SK-N-SH (cell line): ENCODE measurements around the gene NUDT1. TPM values are rescaled to one million over a fixed set of nuclear protein-coding genes. Genes with fewer than 3 reads are reported as not detected.

Experiments used
- CTCF ChIA-PET: fragments of 300-600, 350-600 bp; formaldehyde crosslinking; extraction: SDS; loops from one replicate; lab custom pipeline; 2021; lab: Yijun Ruan, JAX
- POLR2A ChIA-PET: fragments of 350-600 bp; sonication (Branson Sonifier 250); formaldehyde crosslinking; extraction: SDS; loops from one replicate; lab custom pipeline; 2020; ENCODE audit warnings: antibody characterized with exemption, inconsistent platforms; lab: Yijun Ruan, JAX
- DNase-seq: peaks from one replicate; pipeline ENCODE4 v3.0.0; 2012
- H2AFZ ChIP-seq: fragments of 200-600 bp; sonication (generic); 2 replicates; pipeline ENCODE4 v1.8.1; 2016; ENCODE audit warnings: antibody characterized with exemption, mild to moderate bottlenecking, low read depth
- H3F3A ChIP-seq: fragments of 200-600 bp; sonication (generic); replicated peaks from 2 replicates; pipeline ENCODE3; 2016; ENCODE audit warnings: antibody characterized with exemption, mild to moderate bottlenecking; ENCODE audit not compliant: insufficient read depth
- H3K27ac ChIP-seq, 2 experiments: fragments of 200-500 bp in 1 of 2; fragments of 200-600 bp in 1 of 2; sonication (Bioruptor generic) in 1 of 2; sonication (generic), shearing (Covaris generic) in 1 of 2; 2 replicates each; pipeline versions ENCODE4 v1.5.1 to v1.6.1; 2014 to 2016; ENCODE audit warnings: low read depth in 2 of 2, inconsistent platforms in 1 of 2, low read length in 1 of 2, mild to moderate bottlenecking in 1 of 2, mixed read lengths in 1 of 2
- H3K27me3 ChIP-seq: fragments of 200-600 bp; sonication (generic), shearing (Covaris generic); 2 replicates; pipeline ENCODE4 v1.6.1; 2016; ENCODE audit warnings: mixed run types; ENCODE audit not compliant: insufficient read depth
- H3K36me3 ChIP-seq, 2 experiments: fragments of 200-500 bp in 1 of 2; fragments of 200-600 bp in 1 of 2; sonication (Bioruptor generic) in 1 of 2; sonication (generic) in 1 of 2; replicated peaks in 1 of 2; 2 replicates each; pipeline versions ENCODE3 to v1.5.1; 2014 to 2016; ENCODE audit warnings: low read length in 1 of 2, mild to moderate bottlenecking in 1 of 2; ENCODE audit not compliant: insufficient read depth in 2 of 2, control insufficient read depth in 1 of 2
- H3K4me1 ChIP-seq, 2 experiments: fragments of 200-500 bp in 1 of 2; fragments of 200-600 bp in 1 of 2; sonication (Bioruptor generic) in 1 of 2; sonication (generic), shearing (Covaris generic) in 1 of 2; 2 replicates each; pipeline versions ENCODE4 v1.5.1 to v1.6.1; 2014 to 2016; ENCODE audit warnings: low read depth in 1 of 2, low read length in 1 of 2, mixed run types in 1 of 2; ENCODE audit not compliant: insufficient read depth in 2 of 2, control insufficient read depth in 1 of 2
- H3K4me2 ChIP-seq: fragments of 200-600 bp; sonication (generic), shearing (Covaris generic); 2 replicates; pipeline ENCODE4 v1.6.1; 2017; ENCODE audit warnings: mixed run types
- H3K4me3 ChIP-seq, 2 experiments: fragments of 200-500 bp in 1 of 2; fragments of 200-600 bp in 1 of 2; sonication (Bioruptor generic) in 1 of 2; sonication (generic), shearing (Covaris generic) in 1 of 2; 2 replicates each; pipeline versions ENCODE4 v1.5.1 to v1.8.1; 2014 to 2016; ENCODE audit warnings: low read depth in 2 of 2, inconsistent platforms in 1 of 2, low read length in 1 of 2, mild to moderate bottlenecking in 1 of 2, mixed read lengths in 1 of 2, moderate library complexity in 1 of 2
- H3K79me2 ChIP-seq: fragments of 200-600 bp; sonication (generic); 2 replicates; pipeline ENCODE4 v1.8.1; 2017; ENCODE audit warnings: mild to moderate bottlenecking; ENCODE audit not compliant: insufficient read depth
- H3K9ac ChIP-seq: fragments of 200-600 bp; sonication (generic); 2 replicates; pipeline ENCODE4 v1.6.1; 2017; ENCODE audit warnings: mixed run types
- H3K9me2 ChIP-seq: fragments of 200-600 bp; sonication (generic); 2 replicates; pipeline ENCODE4 v1.6.1; 2017; ENCODE audit warnings: mixed run types
- H3K9me3 ChIP-seq: fragments of 200-600 bp; sonication (generic); 2 replicates; pipeline ENCODE4 v1.6.1; 2017; ENCODE audit warnings: mixed run types, mild to moderate bottlenecking, moderate library complexity
- H4K20me1 ChIP-seq: fragments of 200-600 bp; sonication (generic); 2 replicates; pipeline ENCODE4 v1.6.1; 2017; ENCODE audit warnings: mild to moderate bottlenecking, mixed run types; ENCODE audit not compliant: insufficient read depth
- CHD2 ChIP-seq: fragments of 150-350 bp; IDR thresholded peaks from 2 replicates; pipeline ENCODE4 v1.6.1; 2018; ENCODE audit warnings: low read length; ENCODE audit not compliant: partially characterized antibody
- ELF1 ChIP-seq: IDR thresholded peaks from 2 replicates; pipeline ENCODE4 v1.4.0; 2012
- EP300 ChIP-seq, 2 experiments: IDR thresholded peaks; 2 replicates each; pipeline versions ENCODE4 v1.4.0 to v1.6.1; 2012; ENCODE audit warnings: borderline replicate concordance in 1 of 2, low read depth in 1 of 2, low read length in 1 of 2
- EZH2phosphoT487 ChIP-seq: fragments of 200-600 bp; sonication (generic); IDR thresholded peaks from 2 replicates; pipeline ENCODE4 v1.6.1; 2017; ENCODE audit warnings: low read depth, mixed run types, mild to moderate bottlenecking, antibody characterized with exemption, moderate library complexity, borderline replicate concordance
- FOSL2 ChIP-seq: IDR thresholded peaks from 2 replicates; pipeline ENCODE4 v1.4.0; 2012; ENCODE audit warnings: low read depth, mild to moderate bottlenecking, moderate library complexity, borderline replicate concordance
- FOXJ3 ChIP-seq: sonication (generic); formaldehyde crosslinking; IDR thresholded peaks from 2 replicates; pipeline ENCODE4 v1.5.1; 2020; ENCODE audit warnings: mild to moderate bottlenecking, missing genetic modification reagents
- FOXM1 ChIP-seq: IDR thresholded peaks from 2 replicates; pipeline ENCODE4 v1.4.0; 2012; ENCODE audit warnings: low read depth, mild to moderate bottlenecking
- GABPA ChIP-seq: IDR thresholded peaks from 2 replicates; pipeline ENCODE4 v1.4.0; 2012; ENCODE audit warnings: low read depth, mild to moderate bottlenecking
- JUND ChIP-seq: IDR thresholded peaks from 2 replicates; pipeline ENCODE4 v1.4.0; 2012
- MAX ChIP-seq: IDR thresholded peaks from 2 replicates; pipeline ENCODE4 v1.4.0; 2012; ENCODE audit warnings: low read depth
- MEF2A ChIP-seq: IDR thresholded peaks from 2 replicates; pipeline ENCODE4 v1.4.0; 2012; ENCODE audit warnings: low read depth, borderline replicate concordance
- MXI1 ChIP-seq: IDR thresholded peaks from 2 replicates; pipeline ENCODE4 v1.6.1; 2012; ENCODE audit warnings: mild to moderate bottlenecking, low read depth, low read length, improper control_type of control experiment
- NFIC ChIP-seq: IDR thresholded peaks from 2 replicates; pipeline ENCODE4 v1.4.0; 2012; ENCODE audit warnings: borderline replicate concordance
- NRF1 ChIP-seq: IDR thresholded peaks from 2 replicates; pipeline ENCODE4 v1.6.1; 2012; ENCODE audit warnings: low read depth, mild to moderate bottlenecking, low read length
- RCOR1 ChIP-seq: fragments of 150-350 bp; IDR thresholded peaks from 2 replicates; pipeline ENCODE4 v1.6.1; 2017; ENCODE audit warnings: antibody characterized with exemption, low read length
- REST ChIP-seq: IDR thresholded peaks from 2 replicates; pipeline ENCODE4 v1.6.1; 2012; ENCODE audit warnings: mild to moderate bottlenecking, low read depth, low read length, moderate library complexity
- RXRA ChIP-seq: IDR thresholded peaks from 2 replicates; pipeline ENCODE4 v1.4.0; 2012; ENCODE audit warnings: low read depth, mild to moderate bottlenecking, borderline replicate concordance
- SIN3A ChIP-seq: IDR thresholded peaks from 2 replicates; pipeline ENCODE4 v1.6.1; 2012; ENCODE audit warnings: low read depth, mild to moderate bottlenecking, low read length, moderate library complexity, borderline replicate concordance
- TAF1 ChIP-seq: IDR thresholded peaks from 2 replicates; pipeline ENCODE4 v1.6.1; 2012; ENCODE audit warnings: low read depth, mild to moderate bottlenecking, low read length, moderate library complexity, borderline replicate concordance
- TCF12 ChIP-seq: IDR thresholded peaks from 2 replicates; pipeline ENCODE4 v1.4.0; 2012
- USF2 ChIP-seq: fragments of 150-350 bp; IDR thresholded peaks from 2 replicates; pipeline ENCODE4 v1.6.1; 2017; ENCODE audit warnings: antibody characterized with exemption, low read length, low read depth, borderline replicate concordance
- ZBTB33 ChIP-seq: IDR thresholded peaks from 2 replicates; pipeline ENCODE4 v1.4.0; 2012; ENCODE audit warnings: low read depth, borderline replicate concordance
- WGBS: methylation state at CpG from one replicate; pipeline ENCODE4 v1.1.6; 2017; ENCODE audit warnings: low lambda C conversion rate; 5-methylcytosine and 5-hydroxymethylcytosine counted together
- polyA plus RNA-seq, 3 experiments: library from polyadenylated mRNA; depleted of rRNA; stranded (reverse); fragments of >200 nt; gene quantifications; 2 replicates each; pipeline ENCODE4 v1.2.3, GENCODE V29; 2012

Gene NUDT1
- polyA plus RNA-seq, 1 of the 3 experiments (the other 2 are of a cell fraction) = 98.1 TPM

- WGBS = 83% methylated on average over 5 of the region's 5 CpGs
- Histone ChIP-seq H3F3A (no peaks in the 10 kb centered on the region), H4K20me1 (no peaks in the 10 kb centered on the region), H2AFZ (no peak overlapping the region), H3K4me3 (no peak overlapping the region), H3K27ac (peak overlapping the region in 1 of 2 experiments; percentile 11; a peak in 2 of 4 replicates), H3K27me3 (no peaks in the 10 kb centered on the region), H3K79me2 (no peaks in the 10 kb centered on the region), H3K4me2 (no peak overlapping the region), H3K36me3 (peaks cover 0 to 16% of the 10 kb centered on the region in 2 experiments), H3K9me3 (no peaks in the 10 kb centered on the region)
- CTCF ChIA-PET = interaction anchor here (1.1 to 4.0 kb wide), 7 partner anchors 9 to 87 kb away, joined by 3 to 19 read pairs (median 4); partner anchors contain the start of genes MRM2 and NUDT1
- TF ChIP-seq RCOR1 (peak; percentile 79; the same call in 1 of the 2 replicates), NFIC (peak; percentile 30; the same call in 1 of the 2 replicates), ZBTB33 (no peak), EP300 (IDR thresholded peaks at IDR 0.05; ENCODE audit: borderline replicate concordance in 1 of 2, low read depth in 1 of 2, low read length in 1 of 2) (peak in 1 of 2 experiments; percentile 25; a peak in 1 of 4 replicates), CHD2 (no peak), TAF1 (no peak), MEF2A (no peak), REST (no peak), FOSL2 (no peak), TCF12 (no peak)
- TF ChIP-seq, all 33 proteins: peak for 3
- Histone ChIP-seq H3K9ac (no peak overlapping the region), H3K9me2 (no peaks in the 10 kb centered on the region), H3K4me1 (peaks cover 0 to 8% of the 10 kb centered on the region in 2 experiments; a peak in 1 of 4 replicates)
- DNase-seq = peak; percentile 90
- POLR2A ChIA-PET = interaction anchor here (0.7 to 1.4 kb wide), 3 partner anchors 19 to 93 kb away, joined by 3 to 6 read pairs (median 4); partner anchors contain the start of genes MRM2, NUDT1 and SNX8
These were observed 18.8 kb downstream of the NUDT1 start for GRCh38 chr7:2260820-2261219.

- WGBS = 92% methylated on average over 14 of the region's 14 CpGs
- H3K27ac ChIP-seq = no peak overlapping the region
- no peak for DNase-seq
- H3K36me3 ChIP-seq = peaks cover 4 to 13% of the 10 kb centered on the region in 2 experiments
- no peak overlapping the region for H2AFZ ChIP-seq
- no peak overlapping the region for H3K9ac ChIP-seq
- no peak overlapping the region for H3K4me2 ChIP-seq
- POLR2A ChIA-PET = no interaction called here
- no peaks in the 10 kb centered on the region for H3K27me3 ChIP-seq
- no peaks in the 10 kb centered on the region for H3F3A ChIP-seq
- H3K4me1 ChIP-seq = peaks cover 0 to 8% of the 10 kb centered on the region in 2 experiments; a peak in 1 of 4 replicates
- no peaks in the 10 kb centered on the region for H3K79me2 ChIP-seq
- no peaks in the 10 kb centered on the region for H3K9me3 ChIP-seq
- no peaks in the 10 kb centered on the region for H3K9me2 ChIP-seq
- H3K4me3 ChIP-seq = no peak overlapping the region
- no peaks in the 10 kb centered on the region for H4K20me1 ChIP-seq
- CTCF ChIA-PET = interaction anchor here (0.8 to 4.0 kb wide), 4 partner anchors 11 to 86 kb away, joined by 3 to 19 read pairs (median 6); partner anchors contain the start of genes MRM2 and NUDT1
- no peak for TF ChIP-seq ELF1
- no peak for TF ChIP-seq JUND
- TF ChIP-seq MAX = no peak
- TF ChIP-seq FOSL2 = no peak
- TF ChIP-seq TCF12 = no peak
- no peak for TF ChIP-seq TAF1
- TF ChIP-seq MXI1 = no peak
- TF ChIP-seq NRF1 = no peak
- no peak for TF ChIP-seq EZH2phosphoT487
- TF ChIP-seq FOXJ3 = no peak
- TF ChIP-seq SIN3A = no peak
- no peak for TF ChIP-seq GABPA
- no peak for TF ChIP-seq USF2
- TF ChIP-seq FOXM1 = no peak
- no peak for TF ChIP-seq RXRA
These were observed 19.6 kb downstream of the NUDT1 start for GRCh38 chr7:2261611-2262010.
